MM.1S (cell line): ENCODE measurements around the gene LCE3B.

Experiments used
- EZH2 ChIP-seq: fragments of 300-600 bp; sonication (generic); optimal IDR thresholded peaks from 2 replicates; pipeline ENCODE3; 2017; ENCODE audit warnings: low read depth, mild to moderate bottlenecking, antibody characterized with exemption, low read length, mixed read lengths
- TF ChIP-seq, protein P1 (sequence below): fragments of 300-600 bp; sonication (generic); IDR thresholded peaks from 2 replicates; pipeline ENCODE4 v1.5.1; 2016; ENCODE audit warnings: antibody characterized with exemption, low read length, mixed read lengths

GRCh38 chr1:152582647-152583046, 31.0 kb upstream of the LCE3B start:
- TF ChIP-seq, protein P1, sequence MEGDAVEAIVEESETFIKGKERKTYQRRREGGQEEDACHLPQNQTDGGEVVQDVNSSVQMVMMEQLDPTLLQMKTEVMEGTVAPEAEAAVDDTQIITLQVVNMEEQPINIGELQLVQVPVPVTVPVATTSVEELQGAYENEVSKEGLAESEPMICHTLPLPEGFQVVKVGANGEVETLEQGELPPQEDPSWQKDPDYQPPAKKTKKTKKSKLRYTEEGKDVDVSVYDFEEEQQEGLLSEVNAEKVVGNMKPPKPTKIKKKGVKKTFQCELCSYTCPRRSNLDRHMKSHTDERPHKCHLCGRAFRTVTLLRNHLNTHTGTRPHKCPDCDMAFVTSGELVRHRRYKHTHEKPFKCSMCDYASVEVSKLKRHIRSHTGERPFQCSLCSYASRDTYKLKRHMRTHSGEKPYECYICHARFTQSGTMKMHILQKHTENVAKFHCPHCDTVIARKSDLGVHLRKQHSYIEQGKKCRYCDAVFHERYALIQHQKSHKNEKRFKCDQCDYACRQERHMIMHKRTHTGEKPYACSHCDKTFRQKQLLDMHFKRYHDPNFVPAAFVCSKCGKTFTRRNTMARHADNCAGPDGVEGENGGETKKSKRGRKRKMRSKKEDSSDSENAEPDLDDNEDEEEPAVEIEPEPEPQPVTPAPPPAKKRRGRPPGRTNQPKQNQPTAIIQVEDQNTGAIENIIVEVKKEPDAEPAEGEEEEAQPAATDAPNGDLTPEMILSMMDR: no peak
- TF ChIP-seq EZH2: no peak
